ENCODE data around the gene TNS1. TPM values are rescaled to one million over a fixed set of nuclear protein-coding genes. Genes with fewer than 3 reads are reported as not detected.

The TNS1 gene
- polyA plus RNA-seq, 1 of the 3 experiments (the other 2 are of a cell fraction), result 12.1 TPM

- 85% methylated on average over 1 of the region's 1 CpG for WGBS (ENCODE audit: low lambda C conversion rate)
- Histone ChIP-seq H3K9ac (no peak overlapping the region), H3K36me3 (replicated peaks in 1 of 2; ENCODE audit: control insufficient read depth in 1 of 2, insufficient read depth in 2 of 2, low read length in 1 of 2) (peaks cover 8 to 17% of the 10 kb centered on the region in 2 experiments), H2AFZ (ENCODE audit: low read depth) (no peak overlapping the region), H3K27me3 (ENCODE audit: insufficient read depth) (no peaks in the 10 kb centered on the region), H4K20me1 (ENCODE audit: insufficient read depth) (peaks cover 65% of the 10 kb centered on the region), H3K9me3 (no peaks in the 10 kb centered on the region), H3K27ac (ENCODE audit: low read depth in 2 of 2, low read length in 1 of 2) (no peak overlapping the region), H3K9me2 (no peaks in the 10 kb centered on the region), H3F3A (replicated peaks; ENCODE audit: insufficient read depth) (peaks cover 15% of the 10 kb centered on the region), H3K79me2 (ENCODE audit: insufficient read depth) (peaks cover 57% of the 10 kb centered on the region), H3K4me1 (ENCODE audit: control insufficient read depth in 1 of 2, insufficient read depth in 2 of 2, low read depth in 1 of 2, low read length in 1 of 2) (peaks cover 5 to 23% of the 10 kb centered on the region in 2 experiments; a peak in 2 of 4 replicates), H3K4me3 (ENCODE audit: low read depth in 2 of 2, low read length in 1 of 2) (no peak overlapping the region), H3K4me2 (no peak overlapping the region)
- no peak for DNase-seq
- CTCF ChIA-PET, result interaction anchor here (0.7 to 3.7 kb wide), 4 partner anchors 14 to 180 kb away, joined by 3 to 21 read pairs (median 6); no protein-coding TSS in a partner anchor
- POLR2A ChIA-PET, result no interaction called here
- TF ChIP-seq TCF12 (IDR thresholded peaks at IDR 0.05) (no peak), FOXJ3 (CRISPR knock-in tag; IDR thresholded peaks at IDR 0.05) (no peak), NFIC (IDR thresholded peaks at IDR 0.05; ENCODE audit: borderline replicate concordance) (no peak), ZBTB33 (IDR thresholded peaks at IDR 0.05; ENCODE audit: borderline replicate concordance, low read depth) (no peak), RCOR1 (IDR thresholded peaks at IDR 0.05; ENCODE audit: low read length) (no peak), FOSL2 (IDR thresholded peaks at IDR 0.05; ENCODE audit: borderline replicate concordance, low read depth) (no peak), MXI1 (IDR thresholded peaks at IDR 0.05; ENCODE audit: low read depth, low read length) (no peak), EZH2phosphoT487 (IDR thresholded peaks at IDR 0.05; ENCODE audit: borderline replicate concordance, low read depth) (no peak)
Measured at GRCh38 chr2:217969588-217969987, 33.2 kb downstream of the TNS1 start.

- no peaks in the 10 kb centered on the region for H3K27me3 ChIP-seq (ENCODE audit: insufficient read depth)
- no peak overlapping the region for H2AFZ ChIP-seq (ENCODE audit: low read depth)
- TF ChIP-seq TCF12 (IDR thresholded peaks at IDR 0.05), result no peak
- no peak for TF ChIP-seq IRF3 (IDR thresholded peaks at IDR 0.05; ENCODE audit: low read depth, low read length)
- TF ChIP-seq USF1 (IDR thresholded peaks at IDR 0.05; ENCODE audit: borderline replicate concordance, low read depth), result no peak
- no peak for TF ChIP-seq NFIC (IDR thresholded peaks at IDR 0.05; ENCODE audit: borderline replicate concordance)
- TF ChIP-seq ZBTB33 (IDR thresholded peaks at IDR 0.05; ENCODE audit: borderline replicate concordance, low read depth), result no peak
- ChIA-PET POLR2A (no interaction called here), CTCF (interaction anchor here (1.4 to 3.6 kb wide), 2 partner anchors 179 to 183 kb away, joined by 3 to 12 read pairs; no protein-coding TSS in a partner anchor)
- H3K4me1 ChIP-seq (ENCODE audit: control insufficient read depth in 1 of 2, insufficient read depth in 2 of 2, low read depth in 1 of 2, low read length in 1 of 2), result peaks cover 12 to 36% of the 10 kb centered on the region in 2 experiments; a peak in 2 of 4 replicates
- no peak overlapping the region for H3K4me3 ChIP-seq (ENCODE audit: low read depth in 2 of 2, low read length in 1 of 2)
- no peak overlapping the region for H3K9ac ChIP-seq
- H3K9me2 ChIP-seq, result no peaks in the 10 kb centered on the region
- peaks cover 12% of the 10 kb centered on the region for H3F3A ChIP-seq (replicated peaks; ENCODE audit: insufficient read depth)
- H3K79me2 ChIP-seq (ENCODE audit: insufficient read depth), result peaks cover 63% of the 10 kb centered on the region
- H4K20me1 ChIP-seq (ENCODE audit: insufficient read depth), result peaks cover 67% of the 10 kb centered on the region
- 74% methylated on average over 1 of the region's 1 CpG for WGBS (ENCODE audit: low lambda C conversion rate)
- no peaks in the 10 kb centered on the region for H3K9me3 ChIP-seq
- H3K27ac ChIP-seq (ENCODE audit: low read depth in 2 of 2, low read length in 1 of 2), result no peak overlapping the region
- H3K36me3 ChIP-seq (replicated peaks in 1 of 2; ENCODE audit: control insufficient read depth in 1 of 2, insufficient read depth in 2 of 2, low read length in 1 of 2), result peaks cover 8 to 23% of the 10 kb centered on the region in 2 experiments
- H3K4me2 ChIP-seq, result no peak overlapping the region
- DNase-seq, result no peak
Measured at GRCh38 chr2:217968023-217968422, 34.8 kb downstream of the TNS1 start.
